Measurements from ENCODE around the gene RPS16.

- no peak for TF ChIP-seq CTCF (IDR thresholded peaks at IDR 0.05)
- TF ChIP-seq POLR2A (IDR thresholded peaks at IDR 0.05), result no peak
Measured at GRCh38 chr19:39415111-39416046, 20.4 kb downstream of the RPS16 start.
